GM12878 (cell line): ENCODE data around the gene BMF. TPM values are rescaled to one million over a fixed set of nuclear protein-coding genes. Genes with fewer than 3 reads are reported as not detected.

ENCODE experiments used
- CHD2 ChIP-seq: IDR thresholded peaks from 2 replicates; pipeline ENCODE4 v1.6.1; 2011; ENCODE audit warnings: low read depth, low read length, improper control_type of control experiment, borderline replicate concordance
- CREM ChIP-seq: IDR thresholded peaks from 2 replicates; pipeline ENCODE4 v1.6.1; 2014; ENCODE audit warnings: antibody characterized with exemption, low read depth
- ESRRA ChIP-seq: IDR thresholded peaks from 2 replicates; pipeline ENCODE4 v1.6.1; 2012; ENCODE audit warnings: mild to moderate bottlenecking, low read length, improper control_type of control experiment
- ETV6 ChIP-seq, 2 experiments: fragments of 450-650 bp in 1 of 2; IDR thresholded peaks in 1 of 2; conservative IDR thresholded peaks in 1 of 2; 2 replicates each; pipeline ENCODE4 v1.6.1; 2014; ENCODE audit warnings: antibody characterized with exemption in 1 of 2, borderline replicate concordance in 1 of 2, low read depth in 1 of 2, mild to moderate bottlenecking in 1 of 2, moderate library complexity in 1 of 2
- FOXK2 ChIP-seq: fragments of 450-650 bp; IDR thresholded peaks from 2 replicates; pipeline ENCODE4 v1.6.1; 2017; ENCODE audit warnings: mild to moderate bottlenecking, moderate library complexity
- HDAC2 ChIP-seq: fragments of 200-600 bp; sonication (generic); IDR thresholded peaks from 2 replicates; pipeline ENCODE4 v1.6.1; 2017
- IRF3 ChIP-seq: fragments of 450-650 bp; IDR thresholded peaks from 2 replicates; pipeline ENCODE4 v1.6.1; 2014; ENCODE audit warnings: mild to moderate bottlenecking
- MXI1 ChIP-seq: fragments of 150-350 bp; IDR thresholded peaks from 2 replicates; pipeline ENCODE4 v1.6.1; 2011; ENCODE audit warnings: low read depth, mild to moderate bottlenecking, inconsistent platforms, low read length, improper control_type of control experiment
- NR2C1 ChIP-seq: fragments of 450-650 bp; IDR thresholded peaks from 2 replicates; pipeline ENCODE4 v1.6.1; 2017; ENCODE audit warnings: antibody characterized with exemption, mild to moderate bottlenecking, moderate library complexity
- NRF1 ChIP-seq: conservative IDR thresholded peaks from 2 replicates; pipeline ENCODE4 v1.6.1; 2011; ENCODE audit warnings: mild to moderate bottlenecking, low read depth, low read length, improper control_type of control experiment
- PAX5 ChIP-seq: IDR thresholded peaks from 2 replicates; pipeline ENCODE4 v1.6.1; 2011; ENCODE audit warnings: low read depth, low read length, borderline replicate concordance
- SIX5 ChIP-seq: IDR thresholded peaks from 2 replicates; pipeline ENCODE4 v1.6.1; 2011; ENCODE audit warnings: mild to moderate bottlenecking, low read depth, low read length, moderate library complexity; ENCODE audit not compliant: severe bottlenecking
- SRF ChIP-seq, 2 experiments: IDR thresholded peaks; 2 replicates each; pipeline ENCODE4 v1.6.1; 2011; ENCODE audit warnings: low read depth in 2 of 2, low read length in 2 of 2, mild to moderate bottlenecking in 1 of 2, moderate library complexity in 1 of 2
- ZSCAN29 ChIP-seq: fragments of 450-650 bp; IDR thresholded peaks from 2 replicates; pipeline ENCODE4 v1.6.1; 2017; ENCODE audit warnings: mild to moderate bottlenecking, moderate library complexity
- polyA plus RNA-seq, 11 experiments: library from polyadenylated mRNA; depleted of rRNA in 4 of 11; unstranded in 6 of 11; stranded (reverse) in 5 of 11; fragments of >200 nt; fragmentation: Nextera tagmentation in 4 of 11; fragmentation: Illumina TruSeq in 1 of 11; extraction: Ambion mirVana in 4 of 11; extraction: Trizol in 1 of 11; gene quantifications; 1 replicate in 1 of 11; 2 replicates in 10 of 11; pipeline versions ENCODE4 v1.2.1 to v1.2.3, GENCODE V29; 2011 to 2016; ENCODE audit warnings: inconsistent platforms in 2 of 11, missing spikeins in 2 of 11, low read depth in 1 of 11
- total RNA-seq, 4 experiments: library from RNA; depleted of rRNA in 3 of 4; stranded (reverse); fragments of >200 nt in 3 of 4; fragmentation: Illumina TruSeq in 1 of 4; extraction: Trizol in 1 of 4; gene quantifications; 2 replicates each; pipeline versions ENCODE4 v1.2.1 to v1.2.3, GENCODE V29; 2013 to 2021

The BMF gene
- total and polyA plus RNA-seq, 10 of the 15 experiments (the other 5 are each of a cell fraction or from before 2014, with no cell fraction given) = 0.82 to 34.9 (median 16.9) TPM

- TF ChIP-seq ESRRA (no peak), ETV6 (conservative IDR thresholded peaks at IDR 0.05 in 1 of 2, IDR thresholded peaks at IDR 0.05 in 1 of 2; ENCODE audit: borderline replicate concordance in 1 of 2, low read depth in 1 of 2) (no peak), FOXK2 (no peak), IRF3 (no peak), CHD2 (peak; percentile 76; the same call in 1 of the 2 replicates), CREM (peak; percentile 40; the same call in 1 of the 2 replicates), ZSCAN29 (no peak), MXI1 (peak; percentile 81), NRF1 (no peak), PAX5 (0 out of 2 replicates have a peak, but pooled peaks have one; percentile 43), HDAC2 (no peak), SRF (IDR thresholded peaks at IDR 0.05; ENCODE audit: low read depth in 2 of 2, low read length in 2 of 2) (no peak), SIX5 (peak; percentile 19), NR2C1 (peak; percentile 86)
Observed at GRCh38 chr15:40038638-40039543, 69.8 kb downstream of the BMF start, which contains the start of gene SRP14 (continued).
